Fibroblast of skin of scalp (primary cell): ENCODE measurements around the gene ST6GALNAC1.
"Not testable (repeated sequence)": the region's sequence is repeated elsewhere in the genome, so short reads cannot be mapped to it uniquely, and the experiment has no call there.

Source experiments
- DNase-seq: peaks from one replicate; pipeline ENCODE4 v3.0.0-alpha.2; 2013

ST6GALNAC1 gene

GRCh38 chr17:76640550-76641380, 2.8 kb downstream of the ST6GALNAC1 start:
- DNase-seq = no peak

GRCh38 chr17:76638263-76638662, 5.3 kb downstream of the ST6GALNAC1 start:
- no peak for DNase-seq

GRCh38 chr17:76636486-76637206, 6.9 kb downstream of the ST6GALNAC1 start:
- not testable (repeated sequence) for DNase-seq

GRCh38 chr17:76635659-76636360, 7.7 kb downstream of the ST6GALNAC1 start:
- peak; percentile 29 for DNase-seq

- DNase-seq = no peak
Observed at GRCh38 chr17:76635039-76635438, 8.5 kb downstream of the ST6GALNAC1 start.

- no peak for DNase-seq
Observed at GRCh38 chr17:76633628-76634328, 9.8 kb downstream of the ST6GALNAC1 start.

- no peak for DNase-seq
Observed at GRCh38 chr17:76631821-76632565, 11.6 kb downstream of the ST6GALNAC1 start.

GRCh38 chr17:76630151-76630550, 13.4 kb downstream of the ST6GALNAC1 start:
- DNase-seq = no peak

GRCh38 chr17:76627510-76627909, 16.0 kb downstream of the ST6GALNAC1 start:
- no peak for DNase-seq

- DNase-seq = no peak
Observed at GRCh38 chr17:76626442-76626841, 17.1 kb downstream of the ST6GALNAC1 start.

GRCh38 chr17:76625496-76625895, 18.1 kb downstream of the ST6GALNAC1 start:
- DNase-seq = no peak

- peak; percentile 59 for DNase-seq
Observed at GRCh38 chr17:76623271-76624146, 20.0 kb downstream of the ST6GALNAC1 start.

- DNase-seq = no peak
Observed at GRCh38 chr17:76617838-76618237, 25.7 kb downstream of the ST6GALNAC1 start.

- no peak for DNase-seq
Observed at GRCh38 chr17:76614912-76615617, 28.5 kb downstream of the ST6GALNAC1 start.

- not testable (repeated sequence) for DNase-seq
Observed at GRCh38 chr17:76614064-76614759, 29.3 kb downstream of the ST6GALNAC1 start.

GRCh38 chr17:76612977-76613851, 30.3 kb downstream of the ST6GALNAC1 start:
- no peak for DNase-seq

- DNase-seq = no peak
Observed at GRCh38 chr17:76612465-76612864, 31.1 kb downstream of the ST6GALNAC1 start.

GRCh38 chr17:76611758-76612157, 31.8 kb downstream of the ST6GALNAC1 start:
- DNase-seq = no peak
